ENCODE results near the gene BMAL1.
A peak's percentile ranks its signal among the peaks of the same experiment; 100 is the strongest.

Gene BMAL1

DNA sequence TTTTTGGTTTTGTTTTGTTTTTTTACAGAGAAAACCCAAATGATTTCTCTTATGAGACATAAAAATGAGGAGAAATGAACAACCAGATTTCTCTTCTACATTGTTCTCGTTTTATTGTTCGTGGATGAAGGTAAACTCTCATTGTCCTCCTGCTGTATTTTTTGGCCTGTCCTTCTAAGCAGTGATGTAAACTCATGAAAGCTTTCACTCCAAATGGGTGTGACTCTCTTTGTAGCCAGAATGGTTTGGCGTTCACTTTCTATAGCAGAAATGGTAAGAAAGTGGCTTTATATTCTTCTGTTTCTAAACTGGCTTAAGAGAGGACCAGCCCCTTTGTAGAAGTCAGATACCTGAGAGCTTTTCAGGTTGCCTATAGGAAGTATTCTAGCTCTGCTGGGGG is 15.5 kb upstream of the BMAL1 start:
- DNase-seq: no peak

DNA sequence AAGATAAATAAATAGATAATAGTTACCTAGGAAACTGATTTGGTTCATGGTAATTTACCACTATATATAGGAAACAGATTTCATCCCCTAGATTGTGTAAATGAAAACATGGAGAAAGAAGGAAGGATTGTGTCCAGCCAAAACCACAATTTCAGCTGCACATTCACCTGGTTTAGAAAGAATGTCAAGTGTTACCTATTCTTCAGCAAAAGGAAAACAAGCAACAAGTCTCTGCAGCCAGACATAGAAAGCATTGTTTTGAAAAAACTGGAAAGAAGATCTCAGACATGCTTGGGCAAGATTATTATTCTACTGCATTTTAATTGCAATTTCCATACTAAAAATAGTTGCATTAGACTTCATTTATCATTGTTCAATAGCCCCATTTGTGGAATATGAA is 8.8 kb upstream of the BMAL1 start:
- no peak for DNase-seq

DNA sequence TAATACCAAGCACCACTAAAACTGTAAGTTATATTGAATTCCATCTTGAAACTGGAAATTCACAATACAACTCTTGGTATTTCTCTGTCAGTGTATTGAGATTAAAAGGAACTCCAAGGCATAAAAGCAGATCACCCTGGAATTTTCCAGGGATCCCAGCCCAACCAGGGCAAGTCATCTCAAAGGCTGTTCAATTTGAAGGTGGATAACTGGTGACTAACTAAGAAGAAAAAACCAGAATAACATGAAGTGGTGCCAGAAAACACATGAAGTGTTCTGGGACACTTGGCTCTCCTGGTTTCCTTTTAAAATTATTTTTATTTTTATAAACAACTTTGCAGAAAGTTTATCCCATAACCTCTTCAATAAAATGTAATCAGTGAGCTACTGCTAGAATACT is 7.8 kb upstream of the BMAL1 start:
- DNase-seq: no peak

GRCh38 chr11:13271060-13271693 is 6.4 kb upstream of the BMAL1 start:
- DNase-seq: no peak

DNA sequence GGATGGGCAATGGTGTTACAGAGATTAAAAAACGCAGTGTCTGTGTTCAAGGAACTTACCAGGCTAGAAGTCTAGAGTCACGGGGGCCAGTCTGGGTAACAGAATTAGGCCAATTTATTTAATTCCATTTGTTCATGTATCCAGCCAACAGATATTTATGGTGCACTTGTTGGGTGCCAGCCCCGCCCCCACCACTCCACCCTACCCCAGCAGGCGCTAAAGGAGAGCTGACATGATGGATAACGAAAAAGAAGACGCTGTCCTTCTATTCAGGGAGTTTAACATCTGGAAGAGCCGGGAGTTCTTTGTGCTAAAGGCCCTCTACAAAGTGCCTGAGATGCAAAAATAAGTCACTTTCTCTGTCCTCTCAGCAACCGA is 1.1 kb upstream of the BMAL1 start:
- no peak for DNase-seq

- DNase-seq: peak; percentile 99
Measured at GRCh38 chr11:13276832-13277767, 490 bp upstream of the BMAL1 start.

DNA sequence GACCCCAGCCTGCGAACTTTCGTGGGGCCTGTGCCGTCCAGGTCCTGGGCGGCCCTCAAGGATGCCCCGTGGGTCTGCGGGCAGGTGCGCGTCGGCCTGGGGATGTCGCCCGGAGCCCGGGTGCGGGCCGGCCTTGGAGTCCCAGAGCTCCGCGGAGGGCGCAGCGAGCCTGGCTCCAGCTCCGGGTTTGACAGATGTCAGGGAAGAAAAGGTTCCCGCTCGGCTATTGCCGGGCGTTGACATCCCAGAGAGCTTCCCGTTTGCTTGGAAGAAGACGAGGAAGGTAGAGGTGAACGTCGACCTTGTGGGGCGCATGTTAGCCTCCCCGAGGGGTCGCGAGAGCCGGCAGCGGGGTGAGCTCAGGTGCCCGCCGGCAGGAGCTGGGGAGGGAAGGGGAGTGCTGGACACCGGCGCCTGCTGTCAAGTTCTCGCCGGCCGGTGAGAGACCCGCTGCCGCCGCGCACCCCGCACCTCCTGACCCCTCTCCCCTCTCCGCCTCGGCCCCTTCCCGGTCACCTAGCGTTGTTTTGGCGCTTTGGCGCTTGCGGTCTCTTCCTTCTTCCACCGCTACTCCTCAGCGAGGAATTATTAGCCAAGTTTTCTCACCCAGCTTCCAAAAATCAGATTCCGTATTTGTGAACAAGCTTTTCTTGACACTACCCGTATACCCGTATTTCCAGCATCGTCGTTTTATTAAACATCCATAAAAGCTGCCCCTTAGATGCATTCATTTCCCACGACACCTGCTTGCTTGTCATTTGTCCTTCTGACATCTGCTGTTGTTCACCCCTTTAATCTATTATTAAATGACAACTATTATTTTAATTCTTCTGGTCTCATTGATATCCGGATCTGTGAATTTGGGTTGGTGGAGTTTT is 1.3 kb downstream of the BMAL1 start:
- DNase-seq: peak; percentile 73

GRCh38 chr11:13279487-13279834 is 1.9 kb downstream of the BMAL1 start:
- no peak for DNase-seq

DNA sequence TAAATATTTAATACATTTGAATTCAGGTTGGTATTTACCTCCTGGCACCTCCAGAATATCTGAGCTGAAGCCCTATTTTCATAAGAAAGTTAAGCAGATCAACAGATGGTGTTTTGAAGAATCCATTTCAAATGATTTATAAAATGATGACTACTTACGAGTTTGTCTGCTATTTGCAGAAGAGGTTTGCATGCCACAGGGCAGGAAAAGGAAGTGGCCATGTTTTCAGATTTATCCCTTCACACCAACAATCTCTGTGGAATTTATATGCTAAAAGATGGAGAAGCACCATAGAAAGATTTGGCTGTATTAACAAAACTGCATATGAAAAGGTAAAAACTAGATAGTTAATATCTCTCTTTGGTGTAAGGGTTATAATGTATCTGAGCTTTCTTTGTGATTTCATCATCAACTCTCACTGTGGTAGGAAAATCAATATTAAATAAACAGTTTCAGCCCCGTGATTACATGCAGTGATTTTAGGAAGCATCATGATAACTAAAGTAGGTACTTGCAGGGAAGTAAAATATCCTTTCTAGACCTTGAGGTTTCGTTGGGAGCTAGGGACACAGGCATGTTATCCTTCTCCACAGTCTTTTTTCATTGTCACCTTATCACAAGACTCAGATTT is 2.6 kb downstream of the BMAL1 start:
- no peak for DNase-seq

DNA sequence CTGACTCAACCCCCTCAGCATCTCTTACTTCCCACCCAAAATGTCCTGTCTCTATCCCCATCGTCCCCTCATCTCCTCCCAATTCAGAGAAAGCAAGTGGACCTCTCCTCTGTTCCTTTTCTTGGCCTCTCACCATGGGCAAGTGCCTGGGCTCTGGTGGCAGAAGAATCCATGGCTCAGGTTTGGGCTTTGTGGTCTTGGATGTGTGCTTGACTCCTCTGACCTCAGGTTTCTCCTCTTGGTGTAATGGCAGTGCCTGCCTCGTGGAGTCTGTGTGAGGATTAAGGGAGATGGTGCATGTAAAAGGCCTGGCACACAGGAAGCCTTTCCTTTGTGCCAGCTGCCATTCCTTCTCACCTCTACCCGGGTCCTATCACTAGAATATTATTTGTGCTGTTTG is 3.2 kb downstream of the BMAL1 start:
- DNase-seq: no peak

GRCh38 chr11:13283636-13284035 is 6.0 kb downstream of the BMAL1 start:
- DNase-seq: no peak

DNA sequence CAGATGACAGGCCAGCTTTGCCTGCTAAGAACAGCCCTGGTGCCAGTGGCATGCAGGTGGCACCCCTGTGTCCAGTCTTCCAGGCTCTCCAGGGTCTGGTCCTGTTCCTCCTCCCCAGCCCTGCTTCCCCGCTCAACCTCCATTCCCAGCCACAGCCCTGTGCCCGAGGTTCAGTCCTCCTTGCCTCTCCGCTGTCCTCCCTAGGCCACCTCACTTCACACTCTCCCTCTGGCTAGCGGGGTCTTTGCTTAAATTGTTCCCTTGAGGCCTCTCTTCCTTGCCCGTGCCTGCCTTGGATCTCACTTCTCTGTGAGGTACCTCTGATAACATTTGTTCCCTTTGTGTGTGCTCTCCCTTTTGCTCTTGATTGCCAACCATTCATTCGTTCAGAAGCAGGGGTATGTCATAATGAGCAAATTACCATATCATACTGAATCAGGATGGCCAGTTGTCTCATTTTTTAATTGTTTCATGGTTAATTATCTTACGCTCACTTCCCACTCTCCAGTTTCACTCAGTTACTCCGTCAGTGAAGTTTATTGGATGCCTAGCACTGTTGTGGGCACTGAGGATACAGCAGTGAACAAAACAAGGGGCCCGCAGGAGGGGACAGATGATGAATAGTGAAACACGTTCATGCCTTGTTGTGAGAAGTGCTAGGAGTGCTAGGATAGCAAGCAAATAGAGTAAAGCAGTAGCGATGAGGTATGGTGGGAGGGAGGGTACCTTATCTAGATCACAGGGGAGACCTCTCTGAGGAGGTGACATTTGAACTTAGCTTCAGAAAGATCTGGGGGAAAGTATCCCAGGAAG is 7.4 kb downstream of the BMAL1 start:
- no peak for DNase-seq

DNA sequence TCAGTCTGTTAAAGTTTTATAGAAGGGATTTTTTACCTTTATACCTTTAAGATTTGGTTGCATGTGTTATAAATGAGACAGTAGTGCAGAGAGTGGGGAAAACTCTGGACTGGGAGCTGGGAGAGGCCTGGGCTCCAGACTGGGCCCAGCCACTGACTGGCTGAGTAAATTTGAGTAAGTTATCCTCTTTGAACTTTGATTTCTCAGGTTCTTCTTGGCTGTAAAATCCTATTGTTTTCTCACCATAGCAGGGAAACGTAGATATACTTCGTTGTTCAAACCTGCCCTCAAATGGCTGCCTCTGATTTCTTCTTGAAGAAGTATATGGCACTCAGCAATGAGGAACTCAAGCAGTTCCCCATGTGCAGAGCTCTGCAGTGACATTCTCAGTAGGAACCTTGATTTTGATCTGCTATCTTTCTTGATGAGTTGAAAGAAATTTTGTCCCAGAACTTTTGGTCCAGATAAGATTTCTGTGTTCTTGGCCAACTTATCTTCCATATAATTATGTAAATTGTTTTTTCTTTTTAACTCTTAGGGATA is 8.8 kb downstream of the BMAL1 start:
- no peak for DNase-seq

DNA sequence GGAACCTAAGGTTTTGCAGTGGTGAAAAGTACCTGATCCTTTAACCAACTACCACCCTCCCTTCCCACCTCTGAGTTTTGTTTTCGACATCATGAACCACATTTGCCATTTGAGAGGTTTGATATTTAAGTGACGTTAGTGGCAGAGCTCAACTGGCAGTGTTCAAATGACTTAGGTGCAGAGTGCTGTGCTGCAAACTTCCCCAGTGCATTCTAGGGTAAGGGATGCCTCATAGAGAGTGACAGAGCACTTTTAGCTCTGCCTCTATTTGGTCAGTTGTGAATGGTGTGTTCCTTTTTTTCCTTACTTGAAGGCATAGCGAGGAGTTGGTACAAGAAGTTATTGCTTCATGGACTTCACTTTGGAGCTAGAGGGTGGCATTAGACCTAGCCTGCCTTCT is 9.4 kb downstream of the BMAL1 start:
- DNase-seq: no peak

DNA sequence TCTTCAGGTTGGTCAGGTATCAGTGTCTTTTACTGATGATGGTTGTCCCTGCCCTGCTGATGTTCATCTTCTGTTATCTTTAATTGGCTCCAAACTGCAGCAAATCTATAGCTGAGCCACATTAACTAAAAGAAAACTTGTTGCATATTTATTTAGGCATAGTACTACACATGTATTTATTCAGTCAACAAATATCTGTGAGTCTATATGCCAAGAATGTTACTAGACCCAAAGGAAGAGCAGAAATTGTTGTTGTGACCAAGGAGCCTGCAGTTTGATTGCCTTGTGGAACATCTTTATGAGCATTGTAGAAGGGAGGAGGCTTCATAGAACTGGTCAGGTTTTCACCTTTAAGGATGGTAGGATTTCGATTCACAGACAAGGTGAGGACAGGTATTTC is 10.1 kb downstream of the BMAL1 start:
- no peak for DNase-seq

DNA sequence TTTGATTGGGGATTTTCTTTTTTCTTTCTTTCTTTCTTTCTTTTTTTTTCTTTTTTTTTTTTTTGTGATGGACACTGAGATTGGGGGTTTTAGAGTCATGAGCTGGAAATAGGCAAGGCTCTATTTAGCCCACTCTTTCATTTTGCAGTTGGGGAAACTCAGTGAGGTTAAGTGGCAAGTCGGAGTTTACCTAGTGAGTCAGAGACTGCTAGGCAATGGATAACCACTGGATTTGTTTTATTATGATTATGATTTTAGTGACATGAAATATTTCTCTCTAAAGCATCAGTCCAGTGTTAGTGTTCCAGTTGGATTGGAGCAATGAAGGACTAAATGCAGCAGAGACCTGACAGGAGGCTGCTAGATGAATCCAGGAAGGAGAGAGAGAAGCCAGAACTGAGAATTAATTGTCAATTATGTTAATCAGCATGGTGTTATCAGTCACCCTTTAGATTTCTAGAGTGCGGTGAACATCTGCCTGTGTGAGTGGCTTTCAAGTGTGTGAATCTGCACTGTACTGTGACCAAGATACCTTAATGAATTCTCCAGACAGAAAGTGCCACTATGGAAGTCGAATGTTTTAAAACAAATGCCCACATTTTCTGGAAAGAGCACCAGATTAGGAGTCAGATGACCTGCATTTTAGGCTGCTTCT is 10.9 kb downstream of the BMAL1 start:
- DNase-seq: no peak

- DNase-seq: no peak
Measured at GRCh38 chr11:13289081-13289480, 11.5 kb downstream of the BMAL1 start.

GRCh38 chr11:13290221-13290980 is 12.8 kb downstream of the BMAL1 start:
- DNase-seq: no peak

- no peak for DNase-seq
Measured at GRCh38 chr11:13291361-13291760, 13.8 kb downstream of the BMAL1 start.

DNA sequence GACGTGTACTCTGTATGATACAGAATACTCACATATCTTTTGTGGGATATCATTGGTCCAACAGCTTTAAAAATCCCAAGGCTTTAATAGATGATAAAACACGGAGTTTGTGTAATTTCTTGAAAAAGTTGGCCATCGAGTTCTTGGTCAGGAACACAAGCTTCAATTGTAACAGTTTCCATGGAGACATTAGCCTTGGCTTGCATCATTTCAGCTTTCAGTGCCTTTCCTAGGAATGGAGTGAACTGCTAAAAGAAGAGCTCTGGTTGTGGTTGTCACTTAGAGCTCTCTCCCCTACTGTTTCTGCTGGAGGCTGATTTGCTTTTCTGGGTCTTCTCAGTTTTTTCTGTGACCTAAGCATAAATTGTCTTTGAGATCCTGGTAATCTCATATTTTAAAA is 14.2 kb downstream of the BMAL1 start:
- DNase-seq: no peak

- no peak for DNase-seq
Measured at GRCh38 chr11:13292970-13293369, 15.4 kb downstream of the BMAL1 start.
